Hematopoietic multipotent progenitor cell treated with erythropoietin and hydrocortisone succinate and interleukin-3 and kit ligand, for 15 days (in vitro differentiated cells): Measurements from ENCODE around the gene GPN2.
"Not testable (repeated sequence)": the region's sequence is repeated elsewhere in the genome, so short reads cannot be mapped to it uniquely, and the experiment has no call there.

Experiments used
- DNase-seq: peaks from one replicate; pipeline ENCODE4 v3.0.0-alpha.2; 2015; ENCODE audit warnings: low spot score

GPN2 gene

DNA sequence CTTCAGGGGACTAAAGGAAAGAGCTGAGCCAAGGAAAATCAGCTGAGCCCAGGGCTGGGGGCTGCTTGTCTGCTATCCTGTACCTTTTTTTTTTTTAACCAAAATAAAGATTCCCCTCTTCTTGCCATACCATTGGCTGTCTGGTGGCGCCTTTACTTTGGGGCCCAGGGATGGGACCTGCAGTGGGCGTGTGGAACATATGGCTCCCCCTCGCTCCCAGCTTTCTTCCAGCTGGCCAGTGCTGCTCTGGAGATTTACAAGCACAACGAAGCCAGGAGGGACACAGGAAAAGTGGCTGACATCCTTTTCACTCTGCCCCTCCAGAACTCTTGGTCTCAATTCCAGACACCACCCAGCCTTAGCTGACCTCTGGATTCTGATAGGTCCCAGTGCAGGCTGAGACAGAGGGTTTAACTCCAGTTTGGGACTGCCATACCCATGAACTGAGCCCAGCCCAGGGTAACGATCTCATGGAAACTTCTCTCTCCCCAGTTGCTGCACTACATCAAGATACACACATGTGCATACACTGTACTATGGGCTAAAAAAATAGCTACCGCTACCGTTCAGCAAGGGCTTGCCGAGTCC lies 32.5 kb downstream of the GPN2 start:
- no peak for DNase-seq

DNA sequence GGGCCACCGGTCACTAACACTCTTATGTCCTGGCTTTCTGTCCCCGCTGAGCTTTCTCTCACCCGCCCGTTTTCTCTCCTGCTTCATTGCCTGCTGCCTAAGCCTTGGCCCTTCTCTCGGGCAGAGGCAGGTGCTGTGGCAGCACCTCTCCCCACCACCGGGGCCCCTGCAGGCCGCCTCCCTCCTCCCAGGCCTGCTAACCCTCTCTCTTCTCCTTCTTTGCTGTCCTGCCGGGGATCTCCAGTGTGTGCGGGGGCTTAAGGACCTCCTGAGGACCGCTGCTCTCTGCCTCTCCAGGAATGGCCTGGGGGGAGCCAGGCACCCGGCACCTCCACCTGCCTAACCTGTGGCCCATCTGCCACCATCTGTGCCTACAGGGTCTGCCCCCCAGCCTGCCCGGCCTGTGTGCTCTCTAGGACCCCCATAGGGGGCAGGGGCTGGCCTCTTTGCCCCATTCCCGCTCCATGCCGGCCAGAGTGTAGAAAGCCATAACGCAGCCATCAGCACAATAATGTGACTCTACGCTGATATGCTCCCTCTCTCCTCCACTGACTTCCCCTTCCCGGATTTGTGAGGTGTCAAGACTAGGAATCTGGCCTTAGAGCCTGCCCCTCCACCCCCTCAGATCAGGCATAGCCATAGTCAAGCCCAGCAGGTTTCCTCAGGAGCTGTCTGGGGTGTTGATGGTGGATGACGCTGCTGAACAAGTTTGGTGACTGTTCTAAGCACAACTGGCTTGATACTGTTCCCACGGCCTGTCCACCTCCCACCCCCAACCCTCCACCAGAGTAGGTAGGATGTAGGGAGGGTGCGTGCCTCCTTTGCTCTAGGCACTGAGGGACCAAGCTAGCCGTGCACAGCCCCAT lies 33.2 kb downstream of the GPN2 start:
- no peak for DNase-seq

DNA sequence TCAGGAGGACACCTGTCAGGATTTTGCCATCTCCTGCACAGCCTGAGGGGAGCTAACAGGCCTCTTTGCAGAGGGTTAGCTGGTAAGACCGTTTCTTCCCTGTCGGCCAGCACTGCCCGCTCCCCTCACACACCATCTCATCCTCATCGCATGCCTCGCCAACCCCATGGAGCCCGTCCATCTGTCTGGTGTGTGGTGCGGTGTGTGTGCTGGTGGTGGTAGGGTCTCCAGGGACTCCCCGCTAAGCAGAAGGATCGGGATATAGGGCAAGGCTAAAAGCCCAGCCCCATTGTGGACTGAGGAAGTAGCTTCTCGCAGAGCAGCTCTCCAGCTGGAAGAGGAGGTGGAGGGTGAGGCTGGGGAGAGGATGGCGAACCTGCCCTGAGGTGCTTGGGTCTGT lies 33.9 kb downstream of the GPN2 start:
- DNase-seq, result no peak

DNA sequence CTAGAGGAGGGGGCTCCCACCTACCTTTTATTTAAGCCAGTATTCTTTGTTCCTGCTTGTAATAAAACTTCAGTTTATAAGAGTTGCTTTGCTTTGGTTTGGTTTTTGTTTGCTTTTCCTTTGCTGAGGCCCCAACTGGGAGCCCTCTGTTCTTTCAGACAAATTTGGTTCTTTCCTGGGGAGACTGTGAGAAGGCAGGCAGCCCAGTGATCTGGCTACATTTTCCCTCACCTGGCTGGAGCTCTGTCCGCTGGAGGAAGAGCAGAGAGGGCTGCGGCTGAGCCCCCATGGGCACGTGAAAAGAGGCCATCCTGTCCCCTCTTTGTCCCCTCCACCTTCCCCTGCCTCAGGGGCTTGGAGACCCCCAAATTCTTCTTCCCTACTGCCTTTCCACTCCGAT lies 34.4 kb downstream of the GPN2 start:
- DNase-seq, result no peak

DNA sequence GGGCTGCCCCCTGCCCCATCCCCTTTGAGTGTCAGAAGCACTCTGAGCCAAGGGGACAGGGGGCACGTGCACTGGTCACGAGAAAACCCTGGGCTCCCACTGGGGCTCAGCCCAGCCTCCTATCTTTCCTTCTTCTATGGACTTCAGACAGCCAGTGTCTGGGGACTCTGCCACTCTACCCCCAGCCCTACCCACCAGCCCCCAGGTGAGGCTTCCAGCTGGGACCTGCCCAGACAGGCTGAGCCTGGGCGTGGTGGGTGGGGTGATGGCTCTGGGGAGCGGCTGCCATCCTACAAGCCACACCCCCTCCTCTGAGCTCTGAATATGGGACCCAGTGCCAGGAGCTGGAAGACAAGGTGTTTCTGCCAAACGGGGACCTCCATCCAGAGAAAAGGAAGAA lies 35.2 kb downstream of the GPN2 start:
- DNase-seq, result peak; percentile 68

DNA sequence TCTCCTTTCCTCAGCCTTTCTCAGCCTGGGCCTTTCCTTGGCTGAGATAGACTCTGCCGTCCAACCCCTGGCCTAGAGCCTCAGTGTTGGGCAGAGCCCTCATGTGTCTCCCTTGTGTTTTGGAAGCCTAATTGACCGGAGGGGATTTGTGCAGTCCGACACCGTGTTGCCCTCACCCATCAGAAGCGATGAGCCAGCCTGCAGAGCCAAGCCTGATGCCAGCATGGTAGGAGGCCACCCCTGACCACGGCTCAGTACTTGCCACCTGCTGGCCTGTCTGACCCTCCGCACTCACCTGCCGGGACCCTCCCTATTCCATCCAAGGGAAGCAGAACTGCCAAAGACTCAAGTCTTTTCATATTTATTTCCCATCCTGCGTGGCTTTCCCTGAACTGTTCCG lies 36.5 kb downstream of the GPN2 start:
- DNase-seq, result no peak

DNA sequence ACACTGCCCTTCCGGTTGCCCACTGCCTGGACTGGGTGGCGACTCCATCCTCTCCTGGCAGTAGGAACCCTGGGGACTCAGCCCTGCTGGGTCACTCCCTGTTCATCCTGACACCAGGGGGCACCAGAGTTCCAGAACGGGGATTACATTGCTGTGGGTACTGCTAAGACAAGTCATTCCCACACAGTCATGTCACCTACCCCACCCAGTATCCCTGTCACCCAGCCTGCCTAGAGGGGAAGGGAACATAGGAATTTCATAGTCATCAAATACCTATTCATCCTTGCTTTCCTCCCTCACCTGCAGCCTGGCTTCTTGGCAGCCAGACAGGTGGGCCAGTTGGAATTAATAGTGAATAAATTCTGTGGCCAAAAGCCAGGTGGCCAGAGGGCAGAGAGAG lies 36.9 kb downstream of the GPN2 start:
- peak; percentile 91 for DNase-seq

DNA sequence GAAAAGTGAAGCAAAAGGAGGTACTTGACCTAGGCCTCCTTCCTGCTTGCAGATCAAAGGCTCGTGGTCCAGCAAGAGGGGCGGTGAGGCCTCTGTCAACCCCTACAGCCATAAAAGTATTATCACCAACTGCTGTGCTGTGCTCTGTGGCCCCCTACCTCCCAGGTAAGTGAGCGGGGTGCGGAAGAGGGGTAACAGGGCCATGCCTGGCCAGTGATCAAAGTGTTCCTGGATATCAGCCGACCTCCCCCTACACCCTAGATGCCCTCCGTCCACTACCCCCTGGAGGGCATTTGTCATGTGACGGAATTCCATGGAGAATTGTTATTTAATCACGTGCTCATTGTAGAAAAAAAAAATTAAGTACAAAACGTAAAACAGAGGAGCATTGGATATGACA lies 37.4 kb downstream of the GPN2 start:
- no peak for DNase-seq

DNA sequence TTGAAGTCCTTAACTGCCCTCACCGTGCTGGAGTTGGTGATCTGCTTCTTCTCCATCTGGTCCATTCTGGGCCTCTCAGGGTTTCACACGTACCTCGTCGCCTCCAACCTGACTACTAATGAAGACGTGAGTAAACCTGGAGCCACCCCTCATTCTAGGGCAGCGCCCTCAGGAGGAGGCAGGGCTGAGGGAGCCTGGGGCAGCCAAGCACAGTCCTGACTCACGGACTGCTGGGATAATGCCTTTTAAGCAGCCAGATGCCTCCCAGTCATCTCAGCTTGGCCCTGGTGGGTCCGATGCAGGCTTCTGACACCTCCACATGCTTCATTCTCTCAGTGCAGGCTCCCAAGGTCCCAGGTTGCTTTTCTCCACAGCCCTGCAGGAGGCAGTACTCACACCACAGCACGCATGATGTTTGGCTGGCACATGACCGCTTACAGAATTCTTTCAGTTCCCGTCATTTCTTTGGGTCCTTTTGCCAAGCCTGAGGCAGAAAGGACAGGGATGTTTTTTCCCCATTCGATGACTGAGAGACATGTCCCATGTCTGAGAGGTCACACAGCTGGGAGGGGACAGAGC lies 38.9 kb downstream of the GPN2 start:
- no peak for DNase-seq

DNA sequence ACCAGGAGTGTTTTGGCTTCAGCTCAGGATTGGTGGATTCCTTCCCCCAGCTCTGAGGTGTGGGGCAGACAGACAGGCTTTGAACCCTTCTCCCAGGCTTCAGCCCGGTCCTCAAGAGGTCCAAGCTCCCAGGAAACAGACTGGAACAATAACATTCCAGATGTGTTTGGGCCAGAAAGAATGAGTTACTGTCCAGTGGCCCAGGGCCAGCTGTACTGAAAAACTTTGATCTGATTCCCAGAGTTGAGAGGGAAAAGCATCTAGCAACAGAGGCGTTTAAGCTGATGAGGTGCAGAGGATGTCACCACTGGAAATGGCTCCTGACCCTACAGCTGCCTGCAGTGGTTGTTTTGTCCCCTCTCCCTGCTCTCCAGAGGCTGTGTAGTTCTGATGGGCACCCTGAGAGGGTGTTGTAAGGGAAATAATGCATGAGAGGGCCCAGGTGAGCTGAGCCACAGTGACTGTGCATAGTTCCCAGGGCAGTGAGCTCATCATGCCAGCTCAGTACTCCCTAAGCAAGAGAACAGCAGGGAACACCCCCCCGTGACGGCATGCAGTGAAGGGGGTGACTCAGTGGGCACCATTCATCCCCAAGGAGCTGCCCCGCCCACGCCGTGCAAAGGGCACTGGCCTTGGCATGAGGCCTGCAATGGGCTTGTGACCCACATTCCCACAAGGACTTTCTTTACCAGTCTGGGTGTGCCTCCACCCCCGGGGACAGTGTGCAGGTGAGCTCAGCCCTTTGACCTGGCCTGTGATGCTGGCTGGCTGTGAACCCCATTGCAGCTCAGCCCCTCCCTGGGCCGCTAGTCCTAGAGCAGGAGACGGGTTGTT lies 40.9 kb downstream of the GPN2 start:
- no peak for DNase-seq

DNA sequence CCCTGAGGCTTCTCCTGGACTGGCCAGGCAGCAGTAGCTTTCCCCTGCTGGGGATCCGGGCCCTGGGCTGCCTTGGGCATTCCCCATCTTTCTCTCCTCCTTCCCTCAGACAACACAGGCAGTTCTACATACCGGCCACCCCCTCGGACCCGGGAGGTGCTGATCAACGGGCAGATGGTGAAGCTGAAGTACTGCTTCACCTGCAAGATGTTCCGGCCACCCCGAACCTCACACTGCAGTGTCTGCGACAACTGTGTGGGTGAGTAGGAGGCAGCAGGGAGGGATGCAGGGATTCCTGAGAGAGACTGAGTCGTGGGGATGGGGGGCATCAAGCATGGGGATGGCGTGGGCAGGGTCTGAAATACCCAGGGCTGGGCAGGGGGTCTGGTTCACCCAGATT lies 41.6 kb downstream of the GPN2 start:
- DNase-seq, result no peak

DNA sequence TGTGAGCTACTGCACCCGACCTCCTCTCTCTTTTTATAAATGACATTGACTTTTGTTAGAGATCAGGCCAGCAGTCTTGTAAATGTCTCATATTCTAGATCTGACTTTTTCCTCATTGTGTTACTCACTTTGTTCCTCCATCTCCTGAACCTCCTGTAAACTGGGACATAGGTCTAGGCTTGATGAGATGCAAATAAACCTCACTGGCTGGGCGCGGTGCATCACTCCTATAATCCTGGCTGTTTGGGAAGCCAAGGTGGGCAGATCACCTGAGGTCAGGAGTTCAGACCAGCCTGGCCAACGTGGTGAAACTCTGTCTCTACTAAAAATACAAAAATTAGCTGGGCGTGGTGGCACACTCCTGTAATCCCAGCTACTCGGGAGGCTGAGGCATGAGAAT lies 42.3 kb downstream of the GPN2 start:
- DNase-seq, result not testable (repeated sequence)

DNA sequence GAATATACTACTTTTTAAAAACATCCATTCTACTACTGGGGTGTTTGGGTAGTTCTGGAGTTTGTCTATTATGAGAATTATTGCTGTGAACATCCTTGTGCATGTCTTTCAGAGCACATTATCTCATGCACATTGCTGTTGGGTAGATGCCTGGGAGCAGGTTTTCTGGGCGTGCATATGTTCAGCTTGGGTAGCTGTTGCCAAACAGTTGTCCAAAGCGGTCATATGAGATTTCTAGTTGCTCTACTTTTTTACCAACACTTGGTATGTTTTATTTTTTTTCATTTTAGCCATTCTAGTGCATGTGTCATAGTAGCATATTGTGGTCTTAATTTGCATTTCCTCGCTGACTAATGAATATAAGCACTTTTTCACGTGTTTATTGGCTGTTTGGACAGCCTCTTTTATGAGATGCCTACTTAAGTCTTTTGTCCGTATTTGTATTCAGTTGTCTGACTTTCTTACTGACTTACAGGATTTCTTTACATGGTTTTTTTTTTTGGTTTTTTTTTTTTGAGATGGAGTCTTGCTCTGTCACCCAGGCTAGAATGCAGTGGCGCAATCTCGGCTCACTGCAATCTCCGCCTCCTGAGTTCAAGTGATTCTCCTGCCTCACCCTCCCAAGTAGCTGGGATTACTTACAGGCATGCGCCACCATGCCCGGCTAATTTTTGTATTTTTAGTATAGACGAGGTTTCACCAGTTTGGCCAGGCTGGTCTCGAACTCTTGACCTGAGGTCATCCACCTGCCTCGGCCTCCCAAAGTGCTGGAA lies 45.5 kb downstream of the GPN2 start:
- DNase-seq, result no peak

DNA sequence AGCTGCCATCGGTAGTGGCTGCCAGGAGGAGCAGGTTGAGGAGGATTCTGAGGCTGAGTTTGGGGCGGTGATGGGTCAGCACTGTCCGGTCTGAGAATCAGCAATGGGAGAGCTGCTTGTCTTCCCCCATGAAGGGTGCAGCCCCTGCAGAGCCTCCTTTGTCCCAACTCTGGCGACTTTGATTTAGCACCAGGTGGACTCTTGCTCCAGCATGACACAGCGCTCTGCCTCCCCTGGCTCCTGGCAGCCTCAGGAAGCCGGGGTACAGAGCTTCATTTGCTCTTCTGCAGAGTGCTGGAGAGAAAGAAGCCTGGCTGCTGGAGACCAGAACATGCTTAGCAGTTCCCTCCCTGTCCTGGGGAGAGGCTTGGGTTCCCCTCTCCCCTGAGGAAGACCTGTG lies 50.3 kb downstream of the GPN2 start:
- no peak for DNase-seq

DNA sequence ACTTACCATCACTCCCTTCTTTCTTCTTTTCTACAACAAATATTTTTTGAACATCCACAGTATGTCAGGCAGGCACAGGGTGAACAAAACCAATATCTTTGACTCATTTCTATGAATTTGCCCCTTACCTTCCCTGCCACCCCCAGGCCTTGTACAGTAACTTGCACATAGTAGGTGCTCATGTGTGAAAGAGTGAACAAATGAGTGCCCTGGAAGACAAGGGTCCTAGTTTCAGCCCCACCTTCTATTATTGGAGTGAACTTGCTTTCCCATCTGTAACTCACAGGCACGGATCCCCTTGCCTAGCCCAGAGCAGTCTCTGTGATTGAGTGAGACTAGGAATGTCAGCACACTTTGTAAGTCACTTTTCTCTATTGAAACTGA lies 50.8 kb downstream of the GPN2 start:
- DNase-seq, result no peak

DNA sequence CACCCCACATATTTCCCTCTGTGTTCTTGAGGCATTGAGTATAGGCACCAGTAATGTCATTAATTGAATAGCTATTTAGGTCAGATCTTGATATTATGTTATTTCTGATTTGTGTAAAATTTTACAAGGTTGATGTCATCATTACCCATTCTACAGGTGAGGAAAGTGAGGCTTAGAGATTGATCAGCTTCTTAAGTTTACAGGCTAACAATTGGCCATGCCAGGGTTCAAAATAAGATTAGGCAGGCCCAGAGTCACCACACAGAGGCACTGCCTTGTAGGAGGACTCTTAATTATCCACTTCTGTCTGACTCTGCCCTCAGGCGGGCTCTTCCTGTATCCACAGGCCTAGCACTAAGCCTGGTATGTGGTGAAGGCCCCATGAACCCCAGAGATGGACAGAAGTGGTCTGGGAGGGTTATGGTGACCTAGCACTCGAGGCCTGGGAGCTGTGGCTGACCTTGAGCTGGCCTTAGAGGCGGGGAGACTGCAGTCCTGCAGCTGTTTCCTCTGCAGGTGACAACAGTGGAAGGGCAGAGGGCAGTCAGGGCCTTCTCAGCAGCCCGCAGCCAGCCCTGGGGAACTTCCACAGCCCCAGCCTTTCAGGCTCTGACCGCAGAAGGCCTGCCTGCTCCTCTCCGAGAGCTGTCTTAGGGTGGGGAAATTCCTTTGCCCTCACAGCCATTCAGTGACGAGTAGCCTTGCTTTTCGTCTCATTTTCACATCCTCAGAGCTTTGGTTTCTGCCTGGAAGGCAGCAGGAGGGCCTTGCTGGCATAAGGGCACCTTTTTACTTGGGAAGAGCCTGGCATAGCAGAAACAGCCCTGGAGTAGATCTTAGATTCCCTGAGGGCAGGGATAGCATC lies 51.4 kb downstream of the GPN2 start:
- DNase-seq, result no peak

DNA sequence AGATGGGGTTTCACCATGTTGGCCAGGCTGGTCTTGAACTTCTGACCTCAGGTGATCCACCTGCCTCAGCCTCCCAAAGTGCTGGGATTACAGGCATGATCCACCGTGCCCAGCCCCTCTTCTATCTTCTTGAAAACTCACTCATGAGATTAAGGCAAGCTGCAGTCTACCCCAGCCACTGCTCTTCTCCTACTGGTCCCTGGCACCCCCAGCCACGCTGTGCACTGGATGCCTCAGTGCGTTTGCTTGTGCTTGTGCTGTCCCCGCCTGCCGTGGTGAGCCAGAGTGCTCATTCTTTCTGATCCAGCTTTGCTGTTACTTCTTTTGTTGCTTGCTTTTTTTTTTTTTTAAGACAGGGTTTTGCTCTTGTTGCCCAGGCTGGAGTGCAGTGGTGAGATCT lies 52.4 kb downstream of the GPN2 start:
- not testable (repeated sequence) for DNase-seq

DNA sequence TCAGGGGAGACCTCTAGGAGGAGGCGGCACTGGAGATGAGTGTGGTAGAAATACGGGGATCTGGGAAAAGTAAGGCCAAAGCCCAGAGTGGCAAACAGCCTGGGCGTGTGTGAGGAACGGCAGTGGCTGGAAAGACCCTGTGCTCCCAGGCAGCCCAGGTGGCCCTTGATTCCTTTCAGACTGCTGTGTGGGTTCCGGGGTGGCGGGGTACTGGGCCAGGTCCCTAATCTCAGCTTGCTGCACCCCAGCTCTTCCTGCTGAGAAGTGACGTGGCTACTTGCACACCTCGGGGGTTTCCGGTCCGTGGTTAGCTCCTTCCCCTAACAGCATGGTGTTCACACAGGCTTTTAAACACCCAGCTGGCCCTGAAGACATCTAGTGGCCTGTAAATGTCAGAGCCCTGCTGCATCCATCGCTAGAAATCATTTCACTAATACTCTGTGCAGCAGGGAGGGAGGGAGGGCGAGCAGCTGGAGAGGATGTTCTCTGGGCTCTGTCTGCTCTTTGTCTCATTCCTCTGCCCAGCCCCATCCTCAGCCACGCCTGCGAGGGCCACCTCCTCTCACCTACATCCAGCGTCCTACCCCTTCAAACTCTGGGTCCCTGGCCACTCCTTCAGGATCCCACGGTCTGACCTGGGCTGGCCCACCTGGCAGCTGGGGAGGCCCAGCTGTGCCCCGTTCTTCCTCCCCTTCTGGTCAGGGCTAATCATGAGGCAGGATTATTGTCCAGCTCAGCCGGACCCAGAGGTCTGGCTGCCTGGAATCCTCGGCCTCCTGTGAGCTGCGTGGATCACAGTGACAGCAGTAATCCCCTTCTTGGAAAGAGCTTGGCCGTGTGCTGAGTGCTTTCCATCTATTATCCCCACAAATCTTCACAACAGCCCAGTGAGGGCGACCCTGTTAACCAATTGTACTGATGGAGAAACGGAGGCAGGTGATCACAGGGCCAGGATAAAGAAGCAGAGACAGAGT lies 56.4 kb downstream of the GPN2 start:
- no peak for DNase-seq

DNA sequence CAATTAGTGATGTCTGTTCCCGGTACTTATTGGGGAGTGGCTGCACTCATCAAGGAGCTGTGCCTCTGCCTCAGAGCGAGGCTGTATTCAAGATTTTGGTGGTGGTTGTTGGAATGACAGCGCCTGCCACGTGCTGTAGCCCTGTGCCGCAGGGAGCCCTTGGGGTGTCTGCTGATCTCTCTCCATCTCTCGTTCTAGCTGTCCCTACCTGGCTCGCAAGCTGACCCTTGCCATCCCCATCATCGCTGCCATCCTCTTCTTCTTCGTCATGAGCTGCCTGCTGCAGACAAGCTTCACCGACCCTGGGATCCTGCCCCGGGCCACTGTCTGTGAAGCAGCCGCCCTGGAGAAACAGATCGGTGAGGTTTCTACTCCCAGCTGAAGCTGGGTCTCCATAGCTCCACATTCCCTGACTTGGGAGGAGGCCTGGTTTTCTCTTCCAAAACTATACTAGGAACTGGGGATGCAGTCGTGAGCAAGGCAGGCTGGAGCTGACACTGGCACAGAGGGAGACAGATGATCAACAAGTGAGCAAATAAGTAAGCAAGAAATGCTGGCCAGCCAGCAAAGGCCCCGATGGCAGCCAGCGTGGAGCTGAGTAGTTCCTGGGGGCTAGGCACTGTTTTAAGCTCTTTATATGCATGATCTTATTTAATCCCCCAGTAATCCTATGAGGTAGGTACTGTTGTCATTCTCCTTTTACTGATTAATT lies 57.7 kb downstream of the GPN2 start:
- no peak for DNase-seq
